HEK293 (cell line): Measurements from ENCODE around the gene ANKRD1.

ENCODE experiments used
- CTCF ChIP-seq: fragments of 450-650 bp; formaldehyde crosslinking; IDR thresholded peaks from 2 replicates; pipeline ENCODE4 v1.5.1; 2016; ENCODE audit warnings: missing biosample characterization, missing genetic modification characterization
- GLI4 ChIP-seq: fragments of 450-650 bp; formaldehyde crosslinking; IDR thresholded peaks from 2 replicates; pipeline ENCODE4 v1.5.1; 2016; ENCODE audit warnings: missing biosample characterization, missing genetic modification characterization
- PRDM4 ChIP-seq: fragments of 450-650 bp; formaldehyde crosslinking; IDR thresholded peaks from 2 replicates; pipeline ENCODE4 v1.5.1; 2017; ENCODE audit warnings: missing biosample characterization, missing genetic modification characterization
- YY1 ChIP-seq: fragments of 450-650 bp; formaldehyde crosslinking; IDR thresholded peaks from 2 replicates; pipeline ENCODE4 v1.5.1; 2018; ENCODE audit warnings: missing biosample characterization, missing genetic modification characterization
- ZBTB44 ChIP-seq: fragments of 450-650 bp; IDR thresholded peaks from 2 replicates; pipeline ENCODE4 v1.5.1; 2018; ENCODE audit warnings: missing biosample characterization, mild to moderate bottlenecking, missing genetic modification characterization
- ZBTB49 ChIP-seq: fragments of 450-650 bp; formaldehyde crosslinking; IDR thresholded peaks from 2 replicates; pipeline ENCODE4 v1.5.1; 2016; ENCODE audit warnings: missing biosample characterization, missing genetic modification characterization, low read depth
- ZFP41 ChIP-seq: fragments of 450-650 bp; formaldehyde crosslinking; IDR thresholded peaks from 2 replicates; pipeline ENCODE4 v1.5.1; 2016; ENCODE audit warnings: missing biosample characterization, missing genetic modification characterization, borderline replicate concordance
- ZNF155 ChIP-seq: fragments of 450-650 bp; formaldehyde crosslinking; IDR thresholded peaks from 2 replicates; pipeline ENCODE4 v1.5.1; 2016; ENCODE audit warnings: missing biosample characterization, missing genetic modification characterization
- ZNF23 ChIP-seq: fragments of 450-650 bp; formaldehyde crosslinking; IDR thresholded peaks from 2 replicates; pipeline ENCODE4 v1.5.1; 2016; ENCODE audit warnings: missing biosample characterization, missing genetic modification characterization, borderline replicate concordance
- ZNF48 ChIP-seq: fragments of 450-650 bp; formaldehyde crosslinking; IDR thresholded peaks from 2 replicates; pipeline ENCODE4 v1.5.1; 2016; ENCODE audit warnings: missing biosample characterization, missing genetic modification characterization
- ZNF514 ChIP-seq: fragments of 450-650 bp; formaldehyde crosslinking; IDR thresholded peaks from 2 replicates; pipeline ENCODE4 v1.5.1; 2016; ENCODE audit warnings: missing biosample characterization, missing genetic modification characterization
- ZNF600 ChIP-seq: fragments of 450-650 bp; formaldehyde crosslinking; IDR thresholded peaks from 2 replicates; pipeline ENCODE4 v1.5.1; 2016; ENCODE audit warnings: missing biosample characterization, missing genetic modification characterization
- ZNF623 ChIP-seq: fragments of 450-650 bp; formaldehyde crosslinking; IDR thresholded peaks from 2 replicates; pipeline ENCODE4 v1.5.1; 2016; ENCODE audit warnings: missing biosample characterization, missing genetic modification characterization
- ZNF626 ChIP-seq: fragments of 450-650 bp; sonication (Bioruptor Pico); formaldehyde crosslinking; IDR thresholded peaks from 2 replicates; pipeline ENCODE4 v1.5.1; 2018; ENCODE audit warnings: missing biosample characterization, missing genetic modification characterization, inconsistent platforms

GRCh38 chr10:90965720-90966119, 44.8 kb upstream of the ANKRD1 start:
- TF ChIP-seq CTCF (no peak), ZNF623 (tag by site-specific recombination) (no peak), YY1 (tag by site-specific recombination) (no peak), PRDM4 (tag by site-specific recombination) (no peak), ZNF23 (tag by site-specific recombination) (no peak), ZNF514 (tag by site-specific recombination) (no peak), ZBTB49 (tag by site-specific recombination) (no peak), ZNF155 (tag by site-specific recombination) (no peak), ZNF626 (tag by site-specific recombination) (no peak), ZBTB44 (tag by site-specific recombination) (no peak), ZNF48 (tag by site-specific recombination) (no peak), ZFP41 (tag by site-specific recombination) (no peak), GLI4 (tag by site-specific recombination) (no peak), ZNF600 (tag by site-specific recombination) (no peak)
